Upper lobe of left lung (tissue), 4 donors: ENCODE results near the gene GYS2.

Experiments
- EP300 ChIP-seq, 4 donors: sonication (generic); formaldehyde crosslinking; IDR thresholded peaks; one replicate each; pipeline ENCODE4 v1.5.1; 2017; ENCODE audit warnings: antibody characterized with exemption in 4 of 4, control low read depth in 2 of 4
- POLR2AphosphoS5 ChIP-seq, 2 donors: sonication (generic); formaldehyde crosslinking; IDR thresholded peaks; one replicate each; pipeline ENCODE4 v1.5.1; 2017; ENCODE audit warnings: antibody characterized with exemption in 2 of 2
- TF ChIP-seq, protein P1 (sequence below), 6 experiments: fragments of 450-650 bp in 4 of 6; fragments of 200-600 bp in 2 of 6; sonication (generic) in 2 of 6; IDR thresholded peaks; one replicate each; pipeline ENCODE4 v1.5.1; 2016 to 2019; ENCODE audit warnings: antibody characterized with exemption in 6 of 6

DNA sequence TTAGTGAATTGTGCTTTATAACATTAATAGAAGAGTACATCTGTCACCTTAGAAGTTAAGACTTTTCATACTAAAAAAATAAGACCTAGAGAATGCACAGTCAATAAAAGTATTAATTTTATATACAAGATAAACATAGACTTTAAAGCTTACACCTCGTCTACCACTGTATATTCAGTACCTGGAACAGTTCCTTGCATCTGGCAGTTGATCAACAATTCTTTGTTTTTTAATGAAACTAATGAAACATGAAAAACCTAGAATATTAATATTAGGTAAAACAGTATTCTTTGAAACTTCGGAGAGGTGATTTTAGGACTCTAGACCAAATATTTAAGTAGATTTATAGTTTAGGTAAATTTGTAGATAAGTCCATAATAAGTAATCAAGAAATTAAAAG is 98.8 kb downstream of the GYS2 start:
- TF ChIP-seq, protein P1, sequence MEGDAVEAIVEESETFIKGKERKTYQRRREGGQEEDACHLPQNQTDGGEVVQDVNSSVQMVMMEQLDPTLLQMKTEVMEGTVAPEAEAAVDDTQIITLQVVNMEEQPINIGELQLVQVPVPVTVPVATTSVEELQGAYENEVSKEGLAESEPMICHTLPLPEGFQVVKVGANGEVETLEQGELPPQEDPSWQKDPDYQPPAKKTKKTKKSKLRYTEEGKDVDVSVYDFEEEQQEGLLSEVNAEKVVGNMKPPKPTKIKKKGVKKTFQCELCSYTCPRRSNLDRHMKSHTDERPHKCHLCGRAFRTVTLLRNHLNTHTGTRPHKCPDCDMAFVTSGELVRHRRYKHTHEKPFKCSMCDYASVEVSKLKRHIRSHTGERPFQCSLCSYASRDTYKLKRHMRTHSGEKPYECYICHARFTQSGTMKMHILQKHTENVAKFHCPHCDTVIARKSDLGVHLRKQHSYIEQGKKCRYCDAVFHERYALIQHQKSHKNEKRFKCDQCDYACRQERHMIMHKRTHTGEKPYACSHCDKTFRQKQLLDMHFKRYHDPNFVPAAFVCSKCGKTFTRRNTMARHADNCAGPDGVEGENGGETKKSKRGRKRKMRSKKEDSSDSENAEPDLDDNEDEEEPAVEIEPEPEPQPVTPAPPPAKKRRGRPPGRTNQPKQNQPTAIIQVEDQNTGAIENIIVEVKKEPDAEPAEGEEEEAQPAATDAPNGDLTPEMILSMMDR (IDR thresholded peaks at IDR 0.05): no peak
- TF ChIP-seq EP300 (IDR thresholded peaks at IDR 0.05): no peak
- TF ChIP-seq POLR2AphosphoS5 (IDR thresholded peaks at IDR 0.05): no peak
